ENCODE results near the gene TMEM220. TPM values are rescaled to one million over a fixed set of nuclear protein-coding genes. Genes with fewer than 3 reads are reported as not detected.
A peak's percentile ranks its signal among the peaks of the same experiment; 100 is the strongest.
"Not testable (repeated sequence)": the region's sequence is repeated elsewhere in the genome, so short reads cannot be mapped to it uniquely, and the experiment has no call there.

TMEM220 gene
- total RNA-seq, 3 donors from 2014 or later (not counting 1 experiment from before 2014, with no cell fraction given): 0.97 to 2.2 (median 1.4) TPM

DNA sequence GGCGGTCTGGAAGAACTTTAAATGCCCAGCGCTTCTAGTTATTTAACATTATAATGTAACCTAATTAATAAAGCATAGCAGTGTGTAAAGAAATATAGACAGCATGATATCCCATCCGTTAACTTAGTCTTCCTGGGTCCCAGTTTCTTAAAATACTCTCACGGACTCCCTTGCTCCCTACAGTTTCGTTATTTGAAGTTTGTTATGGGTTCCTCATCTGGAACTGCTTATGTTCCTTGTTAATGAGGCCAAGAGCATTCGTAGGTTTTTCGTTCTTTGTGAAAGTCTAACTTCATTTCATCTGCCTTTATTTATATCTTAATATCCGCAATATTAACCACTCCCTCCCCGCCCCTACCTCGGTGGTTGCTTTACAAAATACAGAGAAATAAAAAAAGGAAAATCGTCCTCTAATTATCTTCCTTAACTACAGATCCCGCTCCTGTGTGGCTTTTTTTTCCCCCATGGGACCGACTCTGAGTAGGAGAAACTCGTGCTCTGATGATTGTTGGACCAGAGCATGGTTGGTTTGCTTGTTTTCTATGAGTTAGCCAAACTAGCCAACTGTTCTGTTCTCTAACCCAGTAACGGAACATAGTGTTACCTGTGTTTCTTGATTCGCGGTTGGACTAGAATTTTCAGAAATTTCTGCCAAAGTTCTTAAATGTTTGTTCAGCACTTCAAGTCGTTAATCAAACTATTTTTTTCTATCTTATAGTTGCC is 31.6 kb downstream of the TMEM220 start:
- intact Hi-C loops (cut with micrococcal nuclease): no loop called here
- Mint-ChIP-seq H3K27me3 (ENCODE audit: low read depth in 2 of 2) (no peaks in the 10 kb centered on the region), H3K36me3 (peaks cover 8% of the 10 kb centered on the region), H3K27ac (peak overlapping the region; percentile 93), H3K4me3 (peak overlapping the region; percentile 98), H3K9me3 (no peaks in the 10 kb centered on the region), H3K4me1 (peaks cover 45 to 47% of the 10 kb centered on the region in 2 donors)
- WGBS (ENCODE audit: insufficient coverage): 10% methylated on average over 11 of the region's 18 CpGs
- Histone ChIP-seq H3K4me3 (ENCODE audit: low read length) (peak overlapping the region; percentile 81), H3K36me3 (ENCODE audit: control insufficient read depth, insufficient read depth, low read length) (peaks cover 16% of the 10 kb centered on the region), H3K27ac (ENCODE audit: low read length) (peak overlapping the region; percentile 83), H3K4me1 (ENCODE audit: control insufficient read depth, insufficient read depth, low read length) (peaks cover 24% of the 10 kb centered on the region), H3K9me3 (ENCODE audit: control insufficient read depth, insufficient read depth, low read length) (no peaks in the 10 kb centered on the region), H3K27me3 (ENCODE audit: control insufficient read depth, insufficient read depth, low read length) (no peaks in the 10 kb centered on the region)
- DNase-seq: peak in 1 of 2 donors; percentile 25
- ATAC-seq: no peak
- TF ChIP-seq, protein P1, sequence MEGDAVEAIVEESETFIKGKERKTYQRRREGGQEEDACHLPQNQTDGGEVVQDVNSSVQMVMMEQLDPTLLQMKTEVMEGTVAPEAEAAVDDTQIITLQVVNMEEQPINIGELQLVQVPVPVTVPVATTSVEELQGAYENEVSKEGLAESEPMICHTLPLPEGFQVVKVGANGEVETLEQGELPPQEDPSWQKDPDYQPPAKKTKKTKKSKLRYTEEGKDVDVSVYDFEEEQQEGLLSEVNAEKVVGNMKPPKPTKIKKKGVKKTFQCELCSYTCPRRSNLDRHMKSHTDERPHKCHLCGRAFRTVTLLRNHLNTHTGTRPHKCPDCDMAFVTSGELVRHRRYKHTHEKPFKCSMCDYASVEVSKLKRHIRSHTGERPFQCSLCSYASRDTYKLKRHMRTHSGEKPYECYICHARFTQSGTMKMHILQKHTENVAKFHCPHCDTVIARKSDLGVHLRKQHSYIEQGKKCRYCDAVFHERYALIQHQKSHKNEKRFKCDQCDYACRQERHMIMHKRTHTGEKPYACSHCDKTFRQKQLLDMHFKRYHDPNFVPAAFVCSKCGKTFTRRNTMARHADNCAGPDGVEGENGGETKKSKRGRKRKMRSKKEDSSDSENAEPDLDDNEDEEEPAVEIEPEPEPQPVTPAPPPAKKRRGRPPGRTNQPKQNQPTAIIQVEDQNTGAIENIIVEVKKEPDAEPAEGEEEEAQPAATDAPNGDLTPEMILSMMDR (IDR thresholded peaks at IDR 0.05): no peak

DNA sequence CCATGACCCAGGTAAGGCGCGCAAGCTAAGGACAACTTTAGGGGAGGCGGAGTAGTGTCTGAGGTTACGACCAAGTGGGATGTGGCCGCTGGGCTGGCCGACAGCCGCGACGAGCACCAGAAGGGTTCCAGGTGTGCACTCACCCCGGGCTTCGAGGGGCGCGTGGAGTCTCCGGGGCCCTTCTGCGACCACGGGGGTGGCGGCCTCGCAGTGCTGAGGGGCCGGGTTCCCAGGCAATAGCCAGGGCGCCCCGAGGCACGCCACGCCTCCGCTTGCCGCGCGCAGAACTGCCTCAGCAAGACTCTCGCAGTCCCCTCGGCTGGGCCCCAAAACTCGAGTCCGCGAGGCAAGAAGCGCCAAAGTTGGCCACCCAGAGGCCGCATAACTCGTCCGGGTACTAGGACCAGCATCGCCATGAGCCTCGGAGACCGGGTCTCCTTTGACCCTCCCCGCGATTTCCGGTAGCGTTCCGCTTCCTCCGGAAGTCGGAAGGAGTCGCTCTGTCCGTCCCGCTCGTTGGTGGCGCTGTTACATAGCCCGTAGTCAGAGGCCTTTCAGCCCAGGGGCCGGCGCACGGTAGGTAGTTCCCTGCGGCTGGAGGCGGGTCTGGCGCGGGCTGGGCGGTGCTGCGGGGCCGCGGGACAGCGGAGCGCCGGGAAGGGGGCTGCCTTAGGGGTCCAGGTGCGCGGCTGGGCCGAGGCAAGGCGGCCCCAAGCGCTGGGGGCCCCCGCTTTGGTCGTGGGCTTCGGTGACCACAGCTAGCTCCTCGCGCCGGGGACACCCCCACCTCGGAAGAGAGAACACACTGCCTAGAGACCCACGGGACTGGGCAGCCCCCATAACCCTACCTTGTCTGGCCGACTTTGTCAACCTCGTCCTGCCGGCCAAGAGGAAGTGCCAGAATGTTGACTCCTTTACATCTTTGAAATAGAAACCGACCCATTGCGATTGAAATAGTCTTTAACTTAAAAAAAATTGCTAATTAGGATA is 32.4 kb downstream of the TMEM220 start, which contains the start of the genes ADPRM and SCO1:
Gene ADPRM (plus strand): TSS at position 503 of the 990 bp plus-strand sequence. CDS start 7,333 bp downstream, outside the sequence.
Gene SCO1 (minus strand): TSS at position 442 of the 990 bp plus-strand sequence. CDS start 26 bp downstream, at position 416.
- Mint-ChIP-seq H3K27ac (peak within 1 kb of the TSS; percentile 93), H3K4me3 (peak within 1 kb of the TSS; percentile 98), H3K9me3 (no peaks in the 10 kb centered on the region), H3K36me3 (peaks cover 10% of the 10 kb centered on the region), H3K27me3 (ENCODE audit: low read depth in 2 of 2) (no peaks in the 10 kb centered on the region), H3K4me1 (peaks cover 49 to 50% of the 10 kb centered on the region in 2 donors)
- peaks cover 24% of the 10 kb centered on the region for H3K4me1 ChIP-seq (ENCODE audit: control insufficient read depth, insufficient read depth, low read length)
- under 1% methylated on average over 84 of the region's 84 CpGs for WGBS (ENCODE audit: insufficient coverage)
- intact Hi-C loops (cut with micrococcal nuclease): no loop called here
- ATAC-seq (peak; percentile 92 to 99 (median 96)), DNase-seq (peak; percentile 83 to 94)
- peak within 1 kb of the TSS; percentile 81 for H3K4me3 ChIP-seq (ENCODE audit: low read length)
- peak within 1 kb of the TSS; percentile 83 for H3K27ac ChIP-seq (ENCODE audit: low read length)
- peaks cover 24% of the 10 kb centered on the region for H3K36me3 ChIP-seq (ENCODE audit: control insufficient read depth, insufficient read depth, low read length)
- no peaks in the 10 kb centered on the region for H3K9me3 ChIP-seq (ENCODE audit: control insufficient read depth, insufficient read depth, low read length)
- no peaks in the 10 kb centered on the region for H3K27me3 ChIP-seq (ENCODE audit: control insufficient read depth, insufficient read depth, low read length)
- TF ChIP-seq, protein P1 (IDR thresholded peaks at IDR 0.05): peak; percentile 43

DNA sequence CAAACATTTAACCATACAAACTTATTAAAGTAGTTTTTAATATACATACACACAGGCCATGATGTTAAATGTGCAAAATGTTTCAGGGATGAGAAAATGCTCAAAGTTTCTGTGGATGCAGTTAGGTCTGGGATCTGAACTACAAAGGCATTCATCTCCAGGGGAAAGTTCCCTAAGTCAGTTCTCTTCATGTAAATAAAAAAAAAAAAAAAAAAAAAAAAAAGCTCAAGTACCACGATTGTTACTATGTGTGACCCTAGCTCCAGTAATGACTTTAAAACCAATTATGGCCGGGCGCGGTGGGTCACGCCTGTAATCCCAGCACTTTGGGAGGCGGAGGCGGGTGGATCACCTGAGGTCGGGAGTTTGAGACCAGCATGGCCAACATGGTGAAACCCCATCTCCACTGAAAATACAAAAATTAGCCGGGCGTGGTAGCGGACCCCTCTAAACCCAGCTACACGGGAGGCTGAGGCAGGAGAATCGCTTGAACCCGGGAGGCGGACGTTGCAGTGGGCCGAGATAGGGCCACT is 33.9 kb downstream of the TMEM220 start:
- intact Hi-C loops (cut with micrococcal nuclease); DNase-seq; H3K9me3 ChIP-seq (ENCODE audit: control insufficient read depth, insufficient read depth, low read length); H3K4me3 ChIP-seq (ENCODE audit: low read length); H3K27me3 Mint-ChIP-seq (ENCODE audit: low read depth in 2 of 2); H3K27ac ChIP-seq (ENCODE audit: low read length); H3K27me3 ChIP-seq (ENCODE audit: control insufficient read depth, insufficient read depth, low read length); H3K36me3 Mint-ChIP-seq; ATAC-seq; H3K9me3 Mint-ChIP-seq: not testable (repeated sequence)
- 91% methylated on average over 17 of the region's 17 CpGs for WGBS (ENCODE audit: insufficient coverage)
- Mint-ChIP-seq H3K27ac (peak overlapping the region in 1 of 2 donors; percentile 93), H3K4me3 (peak overlapping the region; percentile 98), H3K4me1 (peaks cover 45 to 48% of the 10 kb centered on the region in 2 donors)
- H3K36me3 ChIP-seq (ENCODE audit: control insufficient read depth, insufficient read depth, low read length): peaks cover 35% of the 10 kb centered on the region
- H3K4me1 ChIP-seq (ENCODE audit: control insufficient read depth, insufficient read depth, low read length): peaks cover 24% of the 10 kb centered on the region

Data from natural killer cell (primary cell).